Measurements from ENCODE around the gene UPF1. TPM values are rescaled to one million over a fixed set of nuclear protein-coding genes. Genes with fewer than 3 reads are reported as not detected.

The UPF1 gene
- total RNA-seq, 1 experiment from 2014 or later = 96.6 TPM

DNA sequence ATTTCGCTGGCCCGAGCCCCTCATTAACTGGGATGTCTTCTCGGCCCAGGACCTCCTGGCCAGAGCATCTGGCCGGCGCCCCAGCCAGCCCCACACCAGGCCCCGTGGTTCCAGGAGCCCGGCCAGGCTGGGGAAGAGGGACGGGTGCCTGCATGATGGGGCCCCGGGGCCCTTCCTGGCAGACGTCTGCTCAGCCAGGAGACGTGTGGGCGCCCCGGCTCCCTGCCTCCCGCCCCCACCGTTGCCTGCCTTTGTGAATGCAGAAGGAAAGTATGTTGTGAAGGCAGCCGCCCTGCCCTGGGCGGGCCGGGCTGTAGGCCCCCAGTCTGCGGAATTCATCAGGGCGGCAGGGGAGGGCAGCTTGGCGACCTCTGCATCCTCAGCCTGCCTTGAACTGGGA is 36.2 kb upstream of the UPF1 start:
- Histone ChIP-seq H3K4me1 (peaks cover 6% of the 10 kb centered on the region), H3K36me3 (ENCODE audit: control insufficient read depth, insufficient read depth, low read length) (no peaks in the 10 kb centered on the region), H3K27me3 (replicated peaks; ENCODE audit: control insufficient read depth, insufficient read depth, low read length) (no peaks in the 10 kb centered on the region), H3K9me3 (no peaks in the 10 kb centered on the region), H3K4me3 (ENCODE audit: low read depth, low read length) (no peak overlapping the region)
- ChIA-PET POLR2A (no interaction called here), CTCF (interaction anchor here (0.6 kb wide), 1 partner anchor 323 kb away, joined by 3 read pairs; no protein-coding TSS in a partner anchor)
- H3K27me3 Mint-ChIP-seq (ENCODE audit: insufficient read depth, unreplicated experiment) = peaks cover 3% of the 10 kb centered on the region
- H3K27ac Mint-ChIP-seq (ENCODE audit: unreplicated experiment) = no peak overlapping the region
- no peaks in the 10 kb centered on the region for H3K9me3 Mint-ChIP-seq (ENCODE audit: unreplicated experiment)
- peaks cover 1% of the 10 kb centered on the region for H3K4me1 Mint-ChIP-seq (ENCODE audit: low read depth, unreplicated experiment)
- peak in 1 of 2 experiments; percentile 40 for DNase-seq
- no peak overlapping the region for H3K4me3 Mint-ChIP-seq (ENCODE audit: unreplicated experiment)
- BruUV-seq (replicated peaks) = no TSS peak
- intact Hi-C loops (cut with micrococcal nuclease; ENCODE audit: unreplicated experiment) = loop anchor here (5.0 kb wide), 1 partner anchor 37 kb away; the partner anchor contains the start of gene UPF1
- TF ChIP-seq, protein P1, sequence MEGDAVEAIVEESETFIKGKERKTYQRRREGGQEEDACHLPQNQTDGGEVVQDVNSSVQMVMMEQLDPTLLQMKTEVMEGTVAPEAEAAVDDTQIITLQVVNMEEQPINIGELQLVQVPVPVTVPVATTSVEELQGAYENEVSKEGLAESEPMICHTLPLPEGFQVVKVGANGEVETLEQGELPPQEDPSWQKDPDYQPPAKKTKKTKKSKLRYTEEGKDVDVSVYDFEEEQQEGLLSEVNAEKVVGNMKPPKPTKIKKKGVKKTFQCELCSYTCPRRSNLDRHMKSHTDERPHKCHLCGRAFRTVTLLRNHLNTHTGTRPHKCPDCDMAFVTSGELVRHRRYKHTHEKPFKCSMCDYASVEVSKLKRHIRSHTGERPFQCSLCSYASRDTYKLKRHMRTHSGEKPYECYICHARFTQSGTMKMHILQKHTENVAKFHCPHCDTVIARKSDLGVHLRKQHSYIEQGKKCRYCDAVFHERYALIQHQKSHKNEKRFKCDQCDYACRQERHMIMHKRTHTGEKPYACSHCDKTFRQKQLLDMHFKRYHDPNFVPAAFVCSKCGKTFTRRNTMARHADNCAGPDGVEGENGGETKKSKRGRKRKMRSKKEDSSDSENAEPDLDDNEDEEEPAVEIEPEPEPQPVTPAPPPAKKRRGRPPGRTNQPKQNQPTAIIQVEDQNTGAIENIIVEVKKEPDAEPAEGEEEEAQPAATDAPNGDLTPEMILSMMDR (IDR thresholded peaks at IDR 0.05; ENCODE audit: insufficient read depth in 1 of 2, low read depth in 1 of 2, low read length in 1 of 2, severe bottlenecking in 1 of 2, unreplicated experiment in 1 of 2) = no peak
- no peaks in the 10 kb centered on the region for H3K36me3 Mint-ChIP-seq (ENCODE audit: insufficient read depth, unreplicated experiment)

DNA sequence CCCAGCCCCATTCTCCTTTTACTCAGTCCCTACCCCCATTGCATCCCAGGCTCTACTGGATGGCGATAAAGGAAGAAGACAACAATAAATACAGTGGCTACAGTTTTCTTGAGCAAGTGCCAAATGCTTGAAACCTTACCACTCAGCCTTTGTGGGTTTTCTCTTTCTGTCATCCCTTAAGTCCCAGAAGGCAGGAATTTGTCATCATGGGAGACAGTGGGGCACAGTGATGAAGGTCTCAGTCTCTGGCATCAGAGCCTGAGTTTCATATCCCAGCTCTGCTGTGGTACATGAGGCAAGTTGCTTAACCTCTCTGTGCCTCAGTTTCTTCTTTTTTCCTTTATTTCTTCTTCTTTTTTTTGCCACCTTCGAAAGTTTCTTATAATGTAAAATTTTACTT is 35.5 kb upstream of the UPF1 start:
- H3K4me1 Mint-ChIP-seq (ENCODE audit: low read depth, unreplicated experiment) = no peaks in the 10 kb centered on the region
- no peak overlapping the region for H3K4me3 Mint-ChIP-seq (ENCODE audit: unreplicated experiment)
- no peak overlapping the region for H3K27ac Mint-ChIP-seq (ENCODE audit: unreplicated experiment)
- ChIA-PET POLR2A (no interaction called here), CTCF (no interaction called here)
- Histone ChIP-seq H3K4me3 (ENCODE audit: low read depth, low read length) (no peak overlapping the region), H3K4me1 (peaks cover 6% of the 10 kb centered on the region), H3K9me3 (no peaks in the 10 kb centered on the region), H3K27me3 (replicated peaks; ENCODE audit: control insufficient read depth, insufficient read depth, low read length) (no peaks in the 10 kb centered on the region), H3K36me3 (ENCODE audit: control insufficient read depth, insufficient read depth, low read length) (no peaks in the 10 kb centered on the region)
- no peaks in the 10 kb centered on the region for H3K9me3 Mint-ChIP-seq (ENCODE audit: unreplicated experiment)
- no peaks in the 10 kb centered on the region for H3K36me3 Mint-ChIP-seq (ENCODE audit: insufficient read depth, unreplicated experiment)
- H3K27me3 Mint-ChIP-seq (ENCODE audit: insufficient read depth, unreplicated experiment) = peaks cover 3% of the 10 kb centered on the region
- TF ChIP-seq, protein P1 (IDR thresholded peaks at IDR 0.05; ENCODE audit: insufficient read depth in 1 of 2, low read depth in 1 of 2, low read length in 1 of 2, severe bottlenecking in 1 of 2, unreplicated experiment in 1 of 2) = no peak
- BruUV-seq (replicated peaks) = no TSS peak
- DNase-seq = no peak
- intact Hi-C loops (cut with micrococcal nuclease; ENCODE audit: unreplicated experiment) = loop anchor here (5.0 kb wide), 1 partner anchor 36 kb away; the partner anchor contains the start of gene UPF1

DNA sequence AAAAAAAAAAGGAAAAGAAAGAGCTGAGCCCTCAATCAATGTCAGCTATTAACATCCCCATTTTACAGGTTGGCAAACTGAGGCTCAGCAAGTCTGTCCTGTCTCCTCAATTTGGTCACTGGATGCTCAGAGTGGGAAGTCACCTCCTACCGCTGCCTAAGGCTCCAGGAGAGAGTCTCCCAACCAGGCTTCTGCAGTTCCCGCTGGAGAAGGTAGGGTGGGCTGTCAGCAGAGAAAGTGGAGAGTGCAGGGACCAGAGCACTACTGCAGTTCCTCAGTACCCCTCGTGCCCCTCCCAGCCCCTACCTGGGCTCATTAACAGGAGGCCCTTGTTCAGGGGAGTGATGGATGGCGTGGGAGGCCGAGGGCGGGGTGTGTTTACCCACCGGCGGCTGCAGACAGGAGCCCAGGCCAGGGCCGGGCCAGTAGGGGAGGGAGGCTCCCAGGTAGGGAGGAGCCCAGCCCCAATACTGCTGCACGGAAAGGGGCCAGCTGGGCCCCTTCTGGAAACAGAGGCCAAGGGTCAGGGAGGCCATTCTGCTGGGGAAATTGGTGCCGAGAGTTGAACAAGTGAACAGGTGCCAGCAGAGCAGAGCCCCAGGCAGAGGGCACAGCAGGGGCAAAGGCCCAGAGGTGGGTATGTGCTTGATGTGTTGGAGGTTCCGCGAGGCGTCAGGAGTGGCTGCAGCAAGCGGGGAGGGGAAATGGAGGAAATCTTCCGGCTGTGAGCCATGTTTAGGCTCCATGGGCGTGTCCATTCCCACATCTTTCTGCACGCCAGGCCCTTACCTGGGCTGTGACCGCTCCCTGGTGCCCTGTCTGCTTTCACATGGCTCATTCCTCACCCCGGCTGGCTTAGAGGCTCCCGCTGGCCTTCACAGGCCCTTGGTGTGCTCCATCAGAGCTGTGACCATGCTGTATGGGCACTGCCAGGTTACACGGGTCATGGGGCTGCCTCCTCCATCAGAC is 33.1 kb upstream of the UPF1 start:
- no peaks in the 10 kb centered on the region for H3K36me3 ChIP-seq (ENCODE audit: control insufficient read depth, insufficient read depth, low read length)
- no peaks in the 10 kb centered on the region for H3K9me3 ChIP-seq
- peak overlapping the region; percentile 47 for H3K4me3 Mint-ChIP-seq (ENCODE audit: unreplicated experiment)
- H3K27ac Mint-ChIP-seq (ENCODE audit: unreplicated experiment) = no peak overlapping the region
- peak; percentile 67 to 84 for DNase-seq
- TF ChIP-seq, protein P1 (IDR thresholded peaks at IDR 0.05; ENCODE audit: insufficient read depth in 1 of 2, low read depth in 1 of 2, low read length in 1 of 2, severe bottlenecking in 1 of 2, unreplicated experiment in 1 of 2) = peak in 1 of 2 experiments; percentile 13
- intact Hi-C loops (cut with micrococcal nuclease; ENCODE audit: unreplicated experiment) = loop anchor here (5.0 kb wide), 1 partner anchor 34 kb away; the partner anchor contains the start of gene UPF1
- ChIA-PET POLR2A (interaction anchor here (0.6 kb wide), 1 partner anchor 27 kb away, joined by 3 read pairs; no protein-coding TSS in a partner anchor), CTCF (interaction anchor here (0.6 to 1.4 kb wide), 2 partner anchors 34 to 58 kb away, joined by 3 to 5 read pairs; partner anchors contain the start of gene UPF1)
- no peaks in the 10 kb centered on the region for H3K27me3 Mint-ChIP-seq (ENCODE audit: insufficient read depth, unreplicated experiment)
- no peaks in the 10 kb centered on the region for H3K36me3 Mint-ChIP-seq (ENCODE audit: insufficient read depth, unreplicated experiment)
- no peaks in the 10 kb centered on the region for H3K9me3 Mint-ChIP-seq (ENCODE audit: unreplicated experiment)
- no TSS peak for BruUV-seq (replicated peaks)
- H3K27me3 ChIP-seq (replicated peaks; ENCODE audit: control insufficient read depth, insufficient read depth, low read length) = no peaks in the 10 kb centered on the region
- no peaks in the 10 kb centered on the region for H3K4me1 Mint-ChIP-seq (ENCODE audit: low read depth, unreplicated experiment)
- H3K4me3 ChIP-seq (ENCODE audit: low read depth, low read length) = no peak overlapping the region
- peaks cover 6% of the 10 kb centered on the region for H3K4me1 ChIP-seq

All from Caco-2 (cell line).